GM12865 (cell line): ENCODE measurements around the gene P2RY13.

ENCODE experiments used
- DNase-seq: peaks from one replicate; pipeline ENCODE4 v3.0.0; 2010; ENCODE audit warnings: low read depth
- H3K4me3 ChIP-seq: 2 replicates; pipeline ENCODE4 v1.5.1; 2011; ENCODE audit warnings: mild to moderate bottlenecking, low read depth, low read length, control low read depth
- TF ChIP-seq, protein P1 (sequence below): IDR thresholded peaks from 2 replicates; pipeline ENCODE4 v1.5.1; 2011; ENCODE audit warnings: low read length, control low read depth, low read depth, inconsistent platforms; ENCODE audit not compliant: insufficient read depth; ENCODE audit errors: missing control alignments

Gene P2RY13

DNA sequence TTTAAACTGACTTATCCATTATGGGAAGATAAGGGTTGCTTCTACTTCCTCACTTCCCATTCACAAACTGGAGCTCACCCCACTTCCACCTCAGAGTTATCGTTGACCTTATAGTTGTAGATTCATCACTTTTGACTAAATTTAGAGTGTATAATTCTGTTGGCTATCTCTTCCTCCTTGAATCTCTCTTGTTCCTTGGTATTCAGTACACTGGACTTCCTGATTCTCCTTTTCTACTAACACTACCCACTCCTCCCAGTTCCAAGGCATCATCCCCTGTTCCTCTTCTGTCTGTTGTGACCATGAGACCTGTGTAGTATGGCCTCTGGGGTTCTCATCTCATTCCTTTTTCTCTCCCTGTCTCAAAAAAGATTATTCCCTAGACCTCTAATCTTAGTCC lies 6.8 kb downstream of the P2RY13 start:
- H3K4me3 ChIP-seq = no peak overlapping the region
- TF ChIP-seq, protein P1, sequence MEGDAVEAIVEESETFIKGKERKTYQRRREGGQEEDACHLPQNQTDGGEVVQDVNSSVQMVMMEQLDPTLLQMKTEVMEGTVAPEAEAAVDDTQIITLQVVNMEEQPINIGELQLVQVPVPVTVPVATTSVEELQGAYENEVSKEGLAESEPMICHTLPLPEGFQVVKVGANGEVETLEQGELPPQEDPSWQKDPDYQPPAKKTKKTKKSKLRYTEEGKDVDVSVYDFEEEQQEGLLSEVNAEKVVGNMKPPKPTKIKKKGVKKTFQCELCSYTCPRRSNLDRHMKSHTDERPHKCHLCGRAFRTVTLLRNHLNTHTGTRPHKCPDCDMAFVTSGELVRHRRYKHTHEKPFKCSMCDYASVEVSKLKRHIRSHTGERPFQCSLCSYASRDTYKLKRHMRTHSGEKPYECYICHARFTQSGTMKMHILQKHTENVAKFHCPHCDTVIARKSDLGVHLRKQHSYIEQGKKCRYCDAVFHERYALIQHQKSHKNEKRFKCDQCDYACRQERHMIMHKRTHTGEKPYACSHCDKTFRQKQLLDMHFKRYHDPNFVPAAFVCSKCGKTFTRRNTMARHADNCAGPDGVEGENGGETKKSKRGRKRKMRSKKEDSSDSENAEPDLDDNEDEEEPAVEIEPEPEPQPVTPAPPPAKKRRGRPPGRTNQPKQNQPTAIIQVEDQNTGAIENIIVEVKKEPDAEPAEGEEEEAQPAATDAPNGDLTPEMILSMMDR = no peak
- no peak for DNase-seq

DNA sequence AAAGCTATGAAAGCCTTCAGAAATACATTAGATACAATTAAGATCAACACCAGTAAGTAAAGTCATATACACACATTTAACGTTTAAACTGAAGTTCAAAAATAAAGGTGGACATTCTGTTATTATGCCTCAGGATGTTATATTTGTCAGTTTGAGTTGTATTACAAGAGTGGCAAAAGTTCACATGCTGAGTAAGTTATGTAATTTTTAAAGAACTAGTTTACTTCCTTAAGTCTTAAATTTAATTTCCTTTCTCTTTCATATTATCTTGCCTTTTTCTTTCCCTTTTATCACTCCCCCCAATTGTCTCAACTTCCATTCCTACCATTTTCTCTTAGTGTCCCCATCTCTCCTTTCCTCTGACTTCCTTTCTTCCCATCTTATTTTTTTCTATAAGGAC lies 7.8 kb downstream of the P2RY13 start:
- TF ChIP-seq, protein P1 = no peak
- H3K4me3 ChIP-seq = no peak overlapping the region
- DNase-seq = no peak

DNA sequence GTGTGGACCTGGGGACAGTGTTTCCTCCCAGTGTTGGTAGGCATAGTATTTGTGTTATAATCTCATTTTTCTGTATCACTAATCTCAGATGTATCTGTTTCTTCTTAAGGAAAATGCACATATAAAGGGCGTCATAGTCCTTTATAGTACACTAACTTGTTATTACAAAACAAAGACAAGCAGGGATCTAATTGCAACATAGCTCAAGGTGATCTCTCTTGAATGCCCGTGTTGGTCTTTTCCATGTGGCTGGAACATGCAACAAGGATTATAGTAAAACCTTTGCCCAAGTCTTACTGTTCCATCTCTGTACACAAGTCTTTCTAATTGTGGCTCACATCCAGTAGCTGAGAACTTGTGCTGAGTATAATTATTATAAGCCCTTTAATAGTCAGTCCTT lies 9.2 kb downstream of the P2RY13 start:
- no peak for DNase-seq
- TF ChIP-seq, protein P1 = no peak
- H3K4me3 ChIP-seq = no peak overlapping the region

DNA sequence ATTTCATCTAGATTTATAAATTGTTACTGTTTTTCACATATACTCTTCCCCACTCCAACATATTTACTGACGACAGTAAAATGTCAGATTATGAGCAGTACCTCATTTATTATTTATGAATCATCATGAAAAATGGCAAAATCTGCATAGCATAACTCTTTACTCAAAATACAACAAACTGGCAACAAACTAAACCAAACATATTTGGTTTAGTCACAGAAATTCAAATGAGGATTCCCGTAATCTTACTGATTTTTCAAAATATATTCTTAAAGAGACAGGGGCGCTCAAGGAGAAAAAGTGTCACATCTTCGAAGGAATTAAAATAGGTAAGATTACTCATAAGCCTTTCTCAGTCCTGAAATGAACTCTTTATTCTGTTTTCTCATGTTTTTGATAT lies 9.7 kb downstream of the P2RY13 start:
- H3K4me3 ChIP-seq = no peak overlapping the region
- TF ChIP-seq, protein P1 = no peak
- no peak for DNase-seq

DNA sequence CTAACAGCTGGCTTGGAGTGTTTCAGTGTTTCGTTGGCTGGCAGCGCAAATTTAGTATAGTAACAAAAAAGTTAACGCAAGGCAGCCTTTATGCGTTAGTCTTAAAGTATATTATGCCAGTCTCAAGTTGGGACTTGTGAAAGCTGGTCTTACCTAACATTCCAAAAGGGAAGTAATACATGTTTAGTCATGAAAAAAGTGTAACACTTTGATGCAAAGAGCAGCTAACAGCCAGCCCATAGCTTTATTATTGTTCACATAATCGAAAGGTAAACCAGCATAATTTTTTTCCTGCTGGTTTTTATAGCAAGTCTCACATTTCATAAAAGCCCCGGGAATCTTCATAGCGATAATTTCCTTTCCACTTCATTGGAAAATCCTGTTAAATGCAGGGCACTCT lies 10.4 kb downstream of the P2RY13 start:
- TF ChIP-seq, protein P1 = no peak
- no peak for DNase-seq
- no peak overlapping the region for H3K4me3 ChIP-seq

DNA sequence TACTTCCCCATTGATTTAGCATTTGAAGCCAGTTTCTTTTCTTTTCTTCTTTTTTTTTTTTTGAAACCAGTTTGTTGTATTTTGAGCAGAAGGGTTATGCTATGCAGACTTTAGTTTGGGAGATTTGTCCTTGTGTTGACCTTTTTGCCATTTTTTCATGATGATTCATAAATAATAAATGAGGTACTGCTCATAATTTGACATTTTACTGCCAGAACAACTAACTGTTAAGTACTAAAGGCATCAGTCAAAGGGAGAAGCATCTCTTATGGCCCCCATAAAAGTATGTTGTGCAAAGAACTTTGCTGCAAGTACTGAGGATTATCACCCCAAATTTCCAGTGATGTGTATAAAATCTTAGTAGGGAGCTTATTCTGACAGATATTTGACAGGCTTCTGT lies 11.0 kb downstream of the P2RY13 start:
- no peak overlapping the region for H3K4me3 ChIP-seq
- DNase-seq = no peak
- TF ChIP-seq, protein P1 = no peak

DNA sequence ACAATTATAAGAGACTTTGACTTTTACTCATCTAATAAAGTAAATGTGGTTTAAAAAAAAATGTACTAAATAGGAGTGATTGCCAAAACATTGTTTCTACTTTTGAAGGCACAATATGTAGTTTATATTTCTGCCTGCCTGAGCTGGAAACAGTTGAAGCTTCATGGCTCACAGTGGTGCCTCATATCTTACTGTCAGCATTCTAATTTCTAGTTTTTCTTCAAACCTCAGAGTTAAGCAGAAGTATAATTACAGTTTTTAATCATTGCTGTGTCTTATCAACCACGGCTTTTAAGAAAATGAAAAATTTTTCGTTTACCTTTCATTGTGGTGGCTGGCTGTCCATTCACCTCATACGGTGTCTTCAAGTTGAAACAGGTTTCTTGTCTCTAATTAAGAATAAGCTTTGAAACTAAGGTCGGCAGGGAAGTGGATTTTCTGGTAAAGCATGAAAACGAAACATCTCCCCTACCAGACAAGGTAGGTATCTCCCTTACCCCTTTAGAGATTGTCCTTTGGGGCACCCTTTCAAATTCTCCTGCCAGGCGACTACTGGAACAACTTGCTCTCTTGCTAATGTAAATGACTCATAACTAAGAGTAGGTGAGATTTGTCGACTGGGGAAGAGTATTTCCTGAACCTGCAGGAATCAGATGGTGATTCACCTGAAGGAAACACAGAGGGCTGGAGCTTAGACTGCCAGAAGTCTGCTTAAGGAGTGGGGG lies 12.9 kb downstream of the P2RY13 start, which contains the start of gene GPR87:
Gene GPR87, minus strand, starts transcription at position 554 of the 725 bp plus-strand sequence. CDS start 16,720 bp downstream, outside the sequence.
- TF ChIP-seq, protein P1 = no peak
- H3K4me3 ChIP-seq = no peak within 1 kb of the TSS
- DNase-seq = peak; percentile 30
